ENCODE measurements around the gene ARAP1. TPM values are rescaled to one million over a fixed set of nuclear protein-coding genes. Genes with fewer than 3 reads are reported as not detected.

The ARAP1 gene
- total and polyA plus RNA-seq, 2 donors (not counting 3 experiments of a cell fraction or from before 2014, with no cell fraction given) = 36.8 to 66.2 TPM

- Histone ChIP-seq H3K9me3 (replicated peaks; ENCODE audit: control insufficient read depth, insufficient read depth, low read length) (no peaks in the 10 kb centered on the region), H3K9me1 (replicated peaks; ENCODE audit: control insufficient read depth, extremely low read depth, insufficient read depth, low read length) (no peaks in the 10 kb centered on the region), H3K4me3 (replicated peaks in 1 of 3; ENCODE audit: insufficient read depth in 1 of 3, low read depth in 1 of 3, low read length in 3 of 3) (no peak overlapping the region), H3K4me1 (ENCODE audit: control insufficient read depth, extremely low read depth, insufficient read depth, low read length) (no peaks in the 10 kb centered on the region), H3K4me2 (ENCODE audit: insufficient read depth, low read length) (no peak overlapping the region), H3K27me3 (ENCODE audit: control insufficient read depth in 2 of 2, insufficient read depth in 2 of 2, low read length in 2 of 2) (peaks cover 11 to 22% of the 10 kb centered on the region in 2 experiments), H4K20me1 (replicated peaks; ENCODE audit: control insufficient read depth, extremely low read depth, insufficient read depth, low read length) (no peaks in the 10 kb centered on the region), H3K9ac (replicated peaks; ENCODE audit: extremely low read depth, insufficient read depth, low read length) (no peak overlapping the region), H2AFZ (ENCODE audit: low read depth, low read length) (no peak overlapping the region), H3K36me3 (ENCODE audit: control insufficient read depth in 2 of 2, extremely low read depth in 1 of 2, insufficient read depth in 2 of 2, low read length in 2 of 2) (no peaks in the 10 kb centered on the region), H3K79me2 (ENCODE audit: control insufficient read depth, insufficient read depth, low read length) (no peaks in the 10 kb centered on the region), H3K27ac (ENCODE audit: insufficient read depth, low read depth, low read length) (no peak overlapping the region)
- CTCF ChIA-PET = interaction anchor here (1.0 to 3.2 kb wide), 3 partner anchors 14 to 199 kb away, joined by 3 to 18 read pairs (median 12); no protein-coding TSS in a partner anchor
- dilution Hi-C loops (cut with MboI; ENCODE audit: extremely low pct_ligation_motif_present, low sequenced_read_pairs) (no loop called here), intact Hi-C loops (cut with micrococcal nuclease) (no loop called here)
- TF ChIP-seq EZH2 (IDR thresholded peaks at IDR 0.05; ENCODE audit: borderline replicate concordance, low read depth, low read length, severe bottlenecking) (no peak), JUN (IDR thresholded peaks at IDR 0.05; ENCODE audit: borderline replicate concordance, insufficient read depth, insufficient read length, low read depth) (no peak), CTCF (IDR thresholded peaks at IDR 0.05; ENCODE audit: extremely low read depth in 1 of 2, insufficient read depth in 1 of 2, low read depth in 1 of 2, low read length in 2 of 2) (no peak), GATA2 (IDR thresholded peaks at IDR 0.05; ENCODE audit: insufficient read depth, insufficient read length, low read depth, low read length) (no peak), POLR2AphosphoS5 (IDR thresholded peaks at IDR 0.05; ENCODE audit: insufficient read depth, low read depth, low read length) (no peak), POLR2A (IDR thresholded peaks at IDR 0.05; ENCODE audit: low read depth, low read length) (no peak), MYC (IDR thresholded peaks at IDR 0.05; ENCODE audit: low read depth, low read length) (no peak)
- DNase-seq (ENCODE audit: low read depth, low spot score) (no peak), FAIRE-seq (no peak)
- BruUV-seq (replicated peaks) = no TSS peak
- POLR2A ChIA-PET = no interaction called here
These were observed 82.7 kb downstream of the ARAP1 start for GRCh38 chr11:72669527-72669926.
